Esophagus squamous epithelium (tissue), 4 donors: ENCODE measurements around the gene RNASE8.

Source experiments
- CTCF ChIP-seq, 6 experiments: fragments of 450-650 bp in 4 of 6; fragments of 200-600 bp in 2 of 6; sonication (generic) in 2 of 6; IDR thresholded peaks; one replicate each; pipeline ENCODE4 v1.5.1; 2016 to 2019; ENCODE audit warnings: antibody characterized with exemption in 6 of 6, mild to moderate bottlenecking in 4 of 6, moderate library complexity in 4 of 6
- POLR2A ChIP-seq, 4 donors: fragments of 450-650 bp; IDR thresholded peaks; one replicate each; pipeline ENCODE4 v1.6.1; 2017; ENCODE audit warnings: antibody characterized with exemption in 4 of 4, mild to moderate bottlenecking in 4 of 4, moderate library complexity in 3 of 4

- TF ChIP-seq POLR2A (IDR thresholded peaks at IDR 0.05), result no peak
- no peak for TF ChIP-seq CTCF (IDR thresholded peaks at IDR 0.05)
Observed at GRCh38 chr14:21093769-21094681, 36.4 kb downstream of the RNASE8 start.
